Left renal cortex interstitium (tissue), 4 donors: ENCODE measurements around the gene TMEM18. TPM values are rescaled to one million over a fixed set of nuclear protein-coding genes. Genes with fewer than 3 reads are reported as not detected.
A peak's percentile ranks its signal among the peaks of the same experiment; 100 is the strongest.
"Not testable (repeated sequence)": the region's sequence is repeated elsewhere in the genome, so short reads cannot be mapped to it uniquely, and the experiment has no call there.

Source experiments
- DNase-seq, 4 donors: peaks; one replicate each; pipeline ENCODE4 v3.0.0-alpha.2; 2013; ENCODE audit warnings: low read depth in 4 of 4, low spot score in 2 of 4, missing footprints in 1 of 4
- polyA plus RNA-seq, 4 donors: library from polyadenylated mRNA; unstranded; fragments of 120-200 nt; gene quantifications; one replicate each; pipeline ENCODE4 v1.2.1, GENCODE V29; 2013; ENCODE audit not compliant: insufficient read length in 4 of 4

Gene TMEM18
- polyA plus RNA-seq: 10 to 100 TPM; 59.4 to 66.6 (median 61.6) TPM

- peak; percentile 96 to 99 (median 98) for DNase-seq
Observed at GRCh38 chr2:677056-677958, at the start of gene TMEM18. TMEM18 (minus strand) TSS chr2:677406; CDS start chr2:677345, 61 bp downstream.

- DNase-seq: no peak
Observed at GRCh38 chr2:726169-726568, 49.0 kb upstream of the TMEM18 start.

- no peak for DNase-seq
Observed at GRCh38 chr2:725468-725867, 48.3 kb upstream of the TMEM18 start.

DNA sequence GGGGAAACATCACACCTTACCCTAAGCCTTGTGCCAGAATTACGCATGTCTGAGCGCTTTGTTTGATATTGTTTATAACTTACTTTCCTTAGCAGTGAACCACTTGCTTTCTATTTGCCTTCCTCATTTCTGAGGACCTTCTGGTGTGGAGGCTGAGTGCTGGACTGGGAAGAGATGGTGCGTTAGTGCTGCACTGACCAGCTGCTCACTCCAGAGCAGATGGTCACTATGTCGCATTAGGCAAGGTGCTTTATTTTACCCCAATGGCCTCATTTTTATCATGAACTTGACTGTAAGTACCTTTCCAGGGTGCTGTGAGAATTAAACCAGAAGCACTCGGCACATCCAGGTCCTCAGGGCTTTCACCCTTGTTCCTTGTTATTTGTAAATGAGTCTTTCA lies 46.6 kb upstream of the TMEM18 start:
- no peak for DNase-seq

- DNase-seq: no peak
Observed at GRCh38 chr2:720842-721241, 43.6 kb upstream of the TMEM18 start.

GRCh38 chr2:719734-720133 lies 42.5 kb upstream of the TMEM18 start:
- no peak for DNase-seq

- DNase-seq: no peak
Observed at GRCh38 chr2:719191-719590, 42.0 kb upstream of the TMEM18 start.

DNA sequence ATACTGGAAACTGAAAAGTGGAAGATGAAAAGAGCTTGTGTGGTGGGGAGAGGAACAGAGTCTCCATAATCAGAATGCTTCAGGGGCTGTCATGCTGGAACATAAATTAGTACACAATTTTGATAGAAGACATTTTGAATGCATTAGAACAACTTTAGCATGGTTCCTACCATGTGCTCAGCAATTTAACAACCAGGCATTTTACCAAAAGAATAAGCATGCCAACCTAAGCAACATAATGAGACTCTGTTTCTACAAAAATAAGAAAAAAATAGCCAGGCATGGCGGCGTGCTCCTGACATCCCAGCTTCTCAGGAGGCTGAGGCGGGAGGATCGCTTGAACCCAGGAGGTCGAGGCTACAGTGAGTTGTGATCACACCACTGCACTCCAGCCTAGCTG lies 40.5 kb upstream of the TMEM18 start:
- no peak for DNase-seq

GRCh38 chr2:715854-716560 lies 38.8 kb upstream of the TMEM18 start:
- no peak for DNase-seq

DNA sequence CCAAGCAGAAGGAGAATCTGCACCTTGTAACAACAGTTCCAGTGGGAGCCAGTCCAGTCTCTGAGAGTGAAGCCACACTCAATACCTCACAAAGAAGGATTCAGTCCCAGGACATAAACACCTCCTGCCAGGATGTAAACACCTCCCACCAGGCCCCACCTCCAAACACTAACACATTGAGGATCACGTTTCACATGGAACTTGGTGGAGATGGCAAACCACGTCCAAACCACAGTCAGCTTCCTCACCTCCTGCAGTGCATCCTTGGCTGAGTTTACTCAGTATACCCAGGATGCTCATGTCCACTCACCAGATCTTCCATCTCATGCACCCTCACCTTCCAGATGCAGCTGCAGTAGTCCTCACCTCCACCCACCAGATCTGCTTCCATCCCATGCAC lies 37.8 kb upstream of the TMEM18 start:
- DNase-seq: no peak

- DNase-seq: no peak
Observed at GRCh38 chr2:714005-714741, 37.0 kb upstream of the TMEM18 start.

DNA sequence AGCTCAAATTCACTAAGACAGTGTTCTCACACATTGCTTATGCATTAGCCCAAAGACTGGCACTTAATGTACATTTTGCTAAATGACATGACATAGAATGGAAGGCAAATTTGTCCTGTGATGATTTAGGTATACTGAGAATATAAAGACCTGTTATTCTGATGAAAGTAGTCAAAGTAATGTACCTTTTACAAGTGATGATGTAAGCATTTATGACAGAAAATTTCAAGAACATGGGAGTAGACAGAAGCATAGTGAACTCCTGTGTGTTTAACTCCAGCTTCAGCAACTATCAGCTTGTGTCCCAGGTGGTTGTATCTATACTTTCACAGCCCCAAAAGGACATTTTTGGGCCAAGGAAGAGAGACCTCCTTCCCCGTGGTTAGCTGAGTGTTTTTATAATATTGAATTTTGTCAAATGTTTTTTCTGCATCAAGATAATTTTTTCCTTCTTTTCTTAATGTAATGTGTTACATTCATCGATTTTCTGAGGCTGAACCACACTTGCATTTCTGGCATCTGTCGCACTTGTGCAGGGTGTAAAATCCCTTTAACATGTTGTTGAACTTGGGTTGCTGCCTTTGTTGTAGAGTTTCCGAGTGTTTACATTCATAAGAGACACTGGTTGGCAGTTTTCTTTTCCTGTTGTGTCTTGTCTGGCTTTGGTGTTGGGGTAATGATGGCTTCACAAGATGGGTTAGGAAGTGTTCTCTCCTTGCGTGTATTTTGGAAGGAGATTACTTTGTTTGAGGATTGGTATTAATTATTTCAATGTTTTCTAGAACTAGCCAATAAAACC lies 33.9 kb upstream of the TMEM18 start:
- no peak for DNase-seq

GRCh38 chr2:709138-709765 lies 32.0 kb upstream of the TMEM18 start:
- no peak for DNase-seq

- DNase-seq: no peak
Observed at GRCh38 chr2:708667-709066, 31.5 kb upstream of the TMEM18 start.

DNA sequence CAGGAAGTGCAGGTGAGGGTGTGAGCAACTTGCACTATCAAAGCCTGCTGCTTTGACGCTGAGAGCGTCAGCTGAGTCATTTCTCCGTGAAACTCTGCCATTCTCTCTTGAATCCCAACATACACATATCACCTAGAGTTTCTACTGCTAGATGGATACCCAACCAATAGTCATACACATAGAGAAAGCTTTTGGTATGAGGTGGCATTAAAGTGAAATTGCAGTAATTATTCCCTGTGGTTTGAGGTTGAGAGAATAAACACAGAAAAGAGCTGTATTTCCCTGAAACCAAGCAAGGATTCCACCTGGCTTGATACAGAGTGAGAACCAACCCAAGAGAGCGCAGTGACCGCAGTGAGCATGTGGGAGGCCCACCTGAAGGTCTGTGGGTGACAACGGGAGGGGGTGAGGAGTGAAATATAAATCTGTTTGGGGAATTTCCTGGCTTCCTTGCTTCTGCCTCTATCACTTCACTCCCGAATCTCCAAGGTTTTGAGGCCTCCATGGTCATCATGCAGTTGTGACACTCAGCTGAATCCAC lies 28.8 kb upstream of the TMEM18 start:
- DNase-seq: no peak

GRCh38 chr2:702765-703164 lies 25.6 kb upstream of the TMEM18 start:
- not testable (repeated sequence) for DNase-seq

DNA sequence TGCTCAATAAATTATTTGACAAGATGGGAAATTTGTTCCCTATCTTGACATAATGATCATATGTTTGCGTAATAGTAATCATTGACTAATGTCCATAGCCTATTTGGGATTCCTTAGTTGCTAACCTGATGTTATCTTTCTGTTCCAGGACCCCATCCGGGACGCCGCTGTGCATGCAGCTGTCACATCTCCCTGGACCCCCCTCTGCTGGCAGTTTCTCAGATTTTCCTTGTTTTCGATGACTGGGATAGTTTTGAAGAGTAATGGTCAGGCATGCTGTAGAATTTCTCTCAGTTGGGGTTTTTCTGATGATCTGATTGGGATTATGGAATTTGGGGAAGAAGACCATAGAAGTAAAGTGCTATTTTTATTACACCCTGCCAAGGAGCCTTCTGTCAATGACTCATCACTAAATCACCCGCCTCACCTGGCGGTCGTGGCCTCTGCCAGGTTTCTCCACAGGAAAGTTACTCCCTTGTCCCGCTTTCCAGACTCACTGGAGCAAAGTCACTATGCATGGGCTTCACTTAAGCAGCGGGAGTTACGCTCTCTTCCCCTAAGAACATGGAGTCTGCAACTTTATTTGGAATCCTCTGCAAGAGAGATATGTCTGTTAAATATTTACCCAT lies 19.9 kb upstream of the TMEM18 start:
- DNase-seq: no peak

DNA sequence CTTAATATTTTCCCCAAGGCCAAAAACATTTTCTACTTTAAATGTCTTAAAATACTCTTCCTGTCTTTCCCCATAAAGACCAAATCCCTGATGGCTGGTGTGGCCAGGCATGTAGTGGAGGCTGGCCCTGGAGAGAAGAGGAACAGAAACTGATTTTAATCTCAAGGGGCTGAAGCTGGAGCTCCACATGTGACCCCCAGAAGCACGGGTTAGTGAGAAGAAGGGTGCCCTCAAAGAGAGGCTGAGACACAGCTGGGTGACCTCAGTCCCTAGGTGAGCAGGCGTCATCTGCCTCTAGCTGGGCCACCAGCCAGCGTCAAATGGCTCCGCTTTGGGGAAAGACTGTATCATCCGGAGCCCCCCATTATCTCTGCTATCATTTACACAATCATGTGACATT lies 19.3 kb upstream of the TMEM18 start:
- DNase-seq: no peak

DNA sequence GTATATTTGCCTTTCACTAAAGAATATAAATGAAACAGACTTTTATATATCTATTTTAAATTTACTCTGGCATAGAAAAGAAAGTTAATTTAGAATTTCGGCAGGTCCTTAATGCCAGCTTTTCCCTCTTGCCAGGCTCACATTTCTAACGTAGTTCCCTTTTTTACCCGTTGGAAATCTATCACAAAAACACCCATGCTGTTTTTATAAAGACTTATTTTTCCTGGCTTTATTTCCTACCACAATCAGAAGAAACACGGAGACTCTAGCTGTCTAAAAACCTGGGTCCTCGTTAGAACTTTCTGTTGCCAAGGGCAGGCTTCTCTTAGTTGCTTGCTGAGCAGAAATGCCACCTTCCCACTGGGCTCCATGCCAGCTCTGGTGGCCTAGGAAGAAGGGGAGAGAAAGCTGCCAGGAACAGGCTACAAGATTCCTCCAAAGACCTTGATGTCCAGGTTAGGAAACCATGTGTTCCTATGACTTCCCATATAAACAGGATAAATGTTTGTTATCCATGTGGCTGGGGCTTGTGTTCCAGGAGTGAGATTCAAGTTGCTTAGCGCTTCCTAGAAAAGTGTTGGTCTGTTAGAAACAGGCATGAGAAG lies 17.8 kb upstream of the TMEM18 start:
- no peak for DNase-seq
